Gastroesophageal sphincter (tissue), 3 donors: ENCODE measurements around the gene CTNNBL1.

Experiments
- POLR2A ChIP-seq, 2 donors: fragments of 450-650 bp; IDR thresholded peaks; one replicate each; pipeline ENCODE4 v1.6.1; 2017; ENCODE audit warnings: antibody characterized with exemption in 2 of 2, mild to moderate bottlenecking in 2 of 2, moderate library complexity in 1 of 2
- TF ChIP-seq, protein P1 (sequence below), 4 experiments: fragments of 200-600 bp in 2 of 4; fragments of 450-650 bp in 2 of 4; sonication (generic) in 1 of 4; IDR thresholded peaks; one replicate each; pipeline ENCODE4 v1.5.1; 2017 to 2019; ENCODE audit warnings: antibody characterized with exemption in 4 of 4, mild to moderate bottlenecking in 2 of 4, moderate library complexity in 2 of 4

DNA sequence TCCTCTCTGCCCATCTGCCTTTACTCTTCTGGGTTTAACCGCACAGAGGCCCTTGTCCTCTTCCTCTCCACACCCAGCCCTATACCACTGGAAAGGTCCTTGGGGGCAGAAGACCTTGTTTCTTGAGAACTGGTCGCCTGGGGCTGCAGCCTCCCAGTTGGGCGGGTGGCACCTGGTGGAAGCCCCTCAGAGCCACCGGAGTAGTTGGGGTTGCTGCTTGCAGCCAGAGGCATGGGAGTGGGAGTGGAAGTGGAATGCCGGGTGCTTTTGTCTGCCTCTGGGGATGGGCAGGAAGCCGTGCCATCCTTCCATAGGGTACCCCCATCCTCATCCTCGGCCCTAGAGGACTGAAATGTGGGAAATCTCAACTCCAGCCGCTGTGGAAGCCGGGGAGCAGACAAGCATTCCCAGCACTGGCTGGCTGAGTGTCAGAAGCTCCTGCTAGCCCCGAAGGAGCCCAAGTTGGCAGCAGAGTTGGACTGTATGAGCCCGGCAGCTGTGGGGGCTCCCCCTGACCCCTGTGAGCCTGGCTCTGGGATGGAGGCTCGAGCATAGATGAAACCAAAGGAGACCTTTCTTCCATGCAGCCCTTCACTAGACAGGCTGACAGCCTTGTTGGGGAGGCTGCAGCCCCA is 210.3 kb downstream of the CTNNBL1 start:
- TF ChIP-seq, protein P1, sequence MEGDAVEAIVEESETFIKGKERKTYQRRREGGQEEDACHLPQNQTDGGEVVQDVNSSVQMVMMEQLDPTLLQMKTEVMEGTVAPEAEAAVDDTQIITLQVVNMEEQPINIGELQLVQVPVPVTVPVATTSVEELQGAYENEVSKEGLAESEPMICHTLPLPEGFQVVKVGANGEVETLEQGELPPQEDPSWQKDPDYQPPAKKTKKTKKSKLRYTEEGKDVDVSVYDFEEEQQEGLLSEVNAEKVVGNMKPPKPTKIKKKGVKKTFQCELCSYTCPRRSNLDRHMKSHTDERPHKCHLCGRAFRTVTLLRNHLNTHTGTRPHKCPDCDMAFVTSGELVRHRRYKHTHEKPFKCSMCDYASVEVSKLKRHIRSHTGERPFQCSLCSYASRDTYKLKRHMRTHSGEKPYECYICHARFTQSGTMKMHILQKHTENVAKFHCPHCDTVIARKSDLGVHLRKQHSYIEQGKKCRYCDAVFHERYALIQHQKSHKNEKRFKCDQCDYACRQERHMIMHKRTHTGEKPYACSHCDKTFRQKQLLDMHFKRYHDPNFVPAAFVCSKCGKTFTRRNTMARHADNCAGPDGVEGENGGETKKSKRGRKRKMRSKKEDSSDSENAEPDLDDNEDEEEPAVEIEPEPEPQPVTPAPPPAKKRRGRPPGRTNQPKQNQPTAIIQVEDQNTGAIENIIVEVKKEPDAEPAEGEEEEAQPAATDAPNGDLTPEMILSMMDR (IDR thresholded peaks at IDR 0.05) = no peak
- no peak for TF ChIP-seq POLR2A (IDR thresholded peaks at IDR 0.05)
